Ramos (cell line): Measurements from ENCODE around the gene RNASEL.
"Not testable (repeated sequence)": the region's sequence is repeated elsewhere in the genome, so short reads cannot be mapped to it uniquely, and the experiment has no call there.

Experiments
- in situ Hi-C: fragments of 300-500 bp; cut with MboI; formaldehyde crosslinking; loops from one replicate; pipeline ENCODE4 v1.14.3; 2022; ENCODE audit warnings: low sequenced_read_pairs; ENCODE audit not compliant: unreplicated experiment

RNASEL gene

GRCh38 chr1:182588500-182589396 lies at the start of gene RNASEL:
Gene RNASEL, minus strand, starts transcription at chr1:182589256. Its CDS starts 2,450 bp downstream, at chr1:182586806.
- in situ Hi-C loops, result no loop called here

GRCh38 chr1:182637769-182638168 lies 48.7 kb upstream of the RNASEL start:
- in situ Hi-C loops, result no loop called here

GRCh38 chr1:182635871-182636270 lies 46.8 kb upstream of the RNASEL start:
- in situ Hi-C loops, result no loop called here

- in situ Hi-C loops, result no loop called here
Measured at GRCh38 chr1:182634306-182635072, 45.4 kb upstream of the RNASEL start.

- in situ Hi-C loops, result no loop called here
Measured at GRCh38 chr1:182633657-182634281, 44.7 kb upstream of the RNASEL start.

GRCh38 chr1:182633031-182633430 lies 44.0 kb upstream of the RNASEL start:
- in situ Hi-C loops, result no loop called here

- in situ Hi-C loops, result not testable (repeated sequence)
Measured at GRCh38 chr1:182632441-182632857, 43.4 kb upstream of the RNASEL start.

GRCh38 chr1:182631954-182632353 lies 42.9 kb upstream of the RNASEL start:
- in situ Hi-C loops, result no loop called here

DNA sequence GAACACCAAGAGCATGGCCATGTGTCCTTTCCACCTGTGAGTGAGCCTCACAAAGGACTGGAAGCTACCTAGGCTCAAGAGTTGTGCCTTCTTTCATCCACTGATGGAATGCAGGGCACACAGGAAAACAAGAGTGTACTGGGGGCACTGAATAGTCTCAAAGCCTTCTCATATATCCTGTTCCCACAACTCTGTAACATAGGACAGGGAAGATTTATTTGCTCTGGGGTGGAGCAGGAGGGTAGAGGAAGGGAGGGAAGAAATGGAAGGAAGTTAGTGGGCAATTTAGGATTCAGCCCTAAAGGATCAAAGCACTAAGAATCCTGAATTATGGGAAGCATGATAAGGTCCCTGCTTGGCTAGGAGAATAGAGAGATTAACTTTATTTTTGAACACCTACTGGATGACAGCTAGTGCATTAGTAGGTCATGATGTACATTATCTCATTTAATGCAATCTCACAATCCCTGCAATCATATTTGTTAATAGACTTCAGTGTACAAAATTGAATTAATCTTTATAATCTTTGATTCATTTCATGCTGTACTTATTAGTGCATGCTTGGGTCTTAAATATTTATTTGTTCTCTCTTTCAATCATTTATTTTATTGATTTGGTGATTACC lies 42.1 kb upstream of the RNASEL start:
- in situ Hi-C loops, result no loop called here

- in situ Hi-C loops, result no loop called here
Measured at GRCh38 chr1:182630586-182630985, 41.5 kb upstream of the RNASEL start.

- in situ Hi-C loops, result no loop called here
Measured at GRCh38 chr1:182629499-182630096, 40.5 kb upstream of the RNASEL start.

- in situ Hi-C loops, result no loop called here
Measured at GRCh38 chr1:182629080-182629479, 40.0 kb upstream of the RNASEL start.

DNA sequence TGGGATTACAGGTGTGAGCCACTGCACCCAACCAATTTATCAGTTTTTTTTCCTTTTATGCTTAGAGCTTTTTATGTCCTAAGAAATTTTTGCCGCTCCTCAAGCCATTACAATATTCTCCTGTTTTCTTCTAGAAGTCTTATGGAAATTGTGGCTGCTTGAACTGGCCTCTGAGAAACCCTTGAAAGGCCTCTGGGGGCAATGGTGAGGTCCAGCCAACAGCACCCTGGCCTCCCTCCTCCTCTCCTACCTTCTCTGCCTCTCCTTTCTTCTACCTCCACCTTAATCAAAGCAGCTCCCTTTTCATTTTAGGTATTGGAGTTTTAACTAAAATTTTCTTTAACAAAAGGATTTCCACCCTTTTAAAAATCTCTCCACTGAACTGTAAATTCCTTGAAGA lies 39.6 kb upstream of the RNASEL start:
- in situ Hi-C loops, result no loop called here

GRCh38 chr1:182627622-182628021 lies 38.6 kb upstream of the RNASEL start:
- in situ Hi-C loops, result no loop called here

DNA sequence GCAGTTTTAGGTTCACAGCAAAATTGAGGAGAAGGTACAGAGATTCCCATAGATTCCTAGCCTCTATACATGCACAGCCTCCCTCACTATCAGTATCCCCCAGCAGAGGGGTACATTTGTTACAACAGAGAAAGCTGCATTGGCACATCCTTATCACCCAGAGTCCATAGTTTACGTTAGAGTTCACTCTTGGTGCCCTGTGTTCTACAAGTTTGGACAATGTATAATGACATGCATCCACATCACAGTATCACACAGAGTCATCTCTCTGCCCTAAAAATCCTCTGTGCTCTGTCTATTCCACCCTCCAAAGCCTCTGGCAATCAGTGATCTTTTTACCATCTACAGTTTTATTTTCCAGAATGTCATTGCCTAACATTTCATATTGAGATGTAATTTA lies 37.5 kb upstream of the RNASEL start:
- in situ Hi-C loops, result no loop called here

GRCh38 chr1:182625719-182626504 lies 36.9 kb upstream of the RNASEL start:
- in situ Hi-C loops, result no loop called here

- in situ Hi-C loops, result no loop called here
Measured at GRCh38 chr1:182625024-182625423, 36.0 kb upstream of the RNASEL start.

- in situ Hi-C loops, result no loop called here
Measured at GRCh38 chr1:182624577-182624976, 35.5 kb upstream of the RNASEL start.

DNA sequence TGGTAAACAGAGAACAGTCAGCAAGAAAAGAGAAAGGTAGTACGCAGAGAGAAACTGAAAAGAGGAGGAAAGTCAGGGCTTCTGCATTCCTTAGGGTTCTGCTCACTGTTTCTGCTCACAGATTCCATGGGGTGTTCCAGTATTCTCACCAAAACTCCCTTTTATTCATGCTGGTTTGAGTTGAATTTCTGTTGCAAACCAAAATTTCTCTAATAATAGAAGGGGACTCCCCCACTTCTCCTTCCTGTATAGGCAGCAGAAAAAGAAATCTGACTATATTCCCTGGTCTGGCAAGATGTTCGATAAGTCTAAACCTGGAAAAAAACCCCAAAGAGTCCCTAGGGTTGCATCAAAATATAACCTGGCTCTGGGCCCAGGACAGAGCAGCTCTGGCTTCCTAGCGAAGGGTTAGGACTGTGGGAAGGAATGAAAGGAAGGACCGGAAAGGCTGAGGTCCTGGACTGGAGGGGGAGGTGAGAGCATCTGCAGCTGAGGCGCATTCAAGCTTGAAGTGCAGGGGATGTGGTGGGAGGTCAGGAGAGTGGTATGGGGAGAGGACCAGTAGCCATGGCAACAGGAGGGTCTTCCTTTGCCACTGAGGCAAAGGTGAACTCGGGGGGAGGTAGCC lies 34.0 kb upstream of the RNASEL start:
- in situ Hi-C loops, result no loop called here
